ENCODE data around the gene RHOC.

DNA sequence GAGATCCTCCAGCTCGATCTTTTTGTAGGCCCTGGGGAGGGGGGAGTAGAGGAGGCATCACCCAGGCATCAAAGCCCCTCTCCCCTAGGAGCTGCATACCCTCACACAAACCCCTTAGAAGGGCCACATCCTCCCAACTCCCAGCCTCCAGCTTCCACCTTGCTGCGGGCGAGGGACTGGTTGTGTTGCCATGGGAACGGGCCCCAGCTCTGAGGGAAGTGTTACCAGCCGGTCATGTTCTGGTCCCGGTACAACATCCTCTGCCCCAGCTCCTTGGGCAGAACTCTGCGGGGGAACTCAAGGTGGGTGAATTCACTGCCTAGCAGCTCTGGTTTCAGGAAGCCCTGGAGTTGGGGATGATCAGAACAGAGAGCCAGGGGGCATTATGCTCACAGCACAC, 4.1 kb upstream of the RHOC start:
- TF ChIP-seq, protein P1, sequence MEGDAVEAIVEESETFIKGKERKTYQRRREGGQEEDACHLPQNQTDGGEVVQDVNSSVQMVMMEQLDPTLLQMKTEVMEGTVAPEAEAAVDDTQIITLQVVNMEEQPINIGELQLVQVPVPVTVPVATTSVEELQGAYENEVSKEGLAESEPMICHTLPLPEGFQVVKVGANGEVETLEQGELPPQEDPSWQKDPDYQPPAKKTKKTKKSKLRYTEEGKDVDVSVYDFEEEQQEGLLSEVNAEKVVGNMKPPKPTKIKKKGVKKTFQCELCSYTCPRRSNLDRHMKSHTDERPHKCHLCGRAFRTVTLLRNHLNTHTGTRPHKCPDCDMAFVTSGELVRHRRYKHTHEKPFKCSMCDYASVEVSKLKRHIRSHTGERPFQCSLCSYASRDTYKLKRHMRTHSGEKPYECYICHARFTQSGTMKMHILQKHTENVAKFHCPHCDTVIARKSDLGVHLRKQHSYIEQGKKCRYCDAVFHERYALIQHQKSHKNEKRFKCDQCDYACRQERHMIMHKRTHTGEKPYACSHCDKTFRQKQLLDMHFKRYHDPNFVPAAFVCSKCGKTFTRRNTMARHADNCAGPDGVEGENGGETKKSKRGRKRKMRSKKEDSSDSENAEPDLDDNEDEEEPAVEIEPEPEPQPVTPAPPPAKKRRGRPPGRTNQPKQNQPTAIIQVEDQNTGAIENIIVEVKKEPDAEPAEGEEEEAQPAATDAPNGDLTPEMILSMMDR (IDR thresholded peaks at IDR 0.05) = no peak
- TF ChIP-seq POLR2A (IDR thresholded peaks at IDR 0.05) = no peak

All from prostate gland (tissue), 2 donors.